Posterior cingulate gyrus (tissue), 11 donors: ENCODE data around the gene NIT2.

Experiments used
- DNase-seq, 10 donors: peaks; one replicate each; pipeline versions ENCODE4 v3.0.0 to v3.0.0-alpha.2; 2020 to 2021; ENCODE audit warnings: mixed read lengths in 3 of 10
- intact Hi-C: fragments of 100-400 bp; cut with DNase I; formaldehyde crosslinking; loops from one replicate; pipeline ENCODE4 v1.15.1; 2023

Gene NIT2

GRCh38 chr3:100386437-100387074 lies 52.0 kb downstream of the NIT2 start:
- intact Hi-C loops = no loop called here
- no peak for DNase-seq

GRCh38 chr3:100389025-100389424 lies 54.5 kb downstream of the NIT2 start:
- no peak for DNase-seq
- intact Hi-C loops = no loop called here

GRCh38 chr3:100395679-100396431 lies 61.3 kb downstream of the NIT2 start:
- no peak for DNase-seq
- intact Hi-C loops = no loop called here

- DNase-seq = no peak
- intact Hi-C loops = no loop called here
Measured at GRCh38 chr3:100396967-100397366, 62.4 kb downstream of the NIT2 start.

GRCh38 chr3:100399341-100400071 lies 64.9 kb downstream of the NIT2 start:
- DNase-seq = no peak
- intact Hi-C loops = loop anchor here (2.0 to 5.0 kb wide), 3 partner anchors 93 to 1173 kb away; partner anchors contain the start of genes PCNP, TBC1D23 and TMEM45A

- intact Hi-C loops = loop anchor here (2.0 to 5.0 kb wide), 3 partner anchors 92 to 1172 kb away; partner anchors contain the start of genes PCNP, TBC1D23 and TMEM45A
- peak in 4 of 10 donors; percentile 8 to 87 (median 40) for DNase-seq
Measured at GRCh38 chr3:100400419-100400779, 65.8 kb downstream of the NIT2 start.

GRCh38 chr3:100400780-100401673 lies 66.5 kb downstream of the NIT2 start, which contains the start of the genes LNP1 and TOMM70:
Gene LNP1 (plus strand): TSS chr3:100401539. CDS start chr3:100429730, 28,191 bp downstream.
Gene TOMM70 (minus strand): TSS chr3:100401089. CDS start chr3:100400949, 140 bp downstream.
- intact Hi-C loops = loop anchor here (2.0 to 5.0 kb wide), 3 partner anchors 92 to 1171 kb away; partner anchors contain the start of genes PCNP, TBC1D23 and TMEM45A
- peak; percentile 94 to 99 (median 97) for DNase-seq

GRCh38 chr3:100401674-100402041 lies 67.1 kb downstream of the NIT2 start:
- intact Hi-C loops = loop anchor here (2.0 to 5.0 kb wide), 3 partner anchors 91 to 1171 kb away; partner anchors contain the start of genes PCNP, TBC1D23 and TMEM45A
- DNase-seq = peak; percentile 19 to 89 (median 38)

- intact Hi-C loops = loop anchor here (5.0 kb wide), 2 partner anchors 140 to 1170 kb away; partner anchors contain the start of genes PCNP and TBC1D23
- no peak for DNase-seq
Measured at GRCh38 chr3:100402256-100402655, 67.7 kb downstream of the NIT2 start.

- intact Hi-C loops = loop anchor here (5.0 kb wide), 2 partner anchors 141 to 1169 kb away; partner anchors contain the start of genes PCNP and TBC1D23
- DNase-seq = no peak
Measured at GRCh38 chr3:100402891-100403290, 68.3 kb downstream of the NIT2 start.

- intact Hi-C loops = loop anchor here (5.0 kb wide), 2 partner anchors 141 to 1169 kb away; partner anchors contain the start of genes PCNP and TBC1D23
- no peak for DNase-seq
Measured at GRCh38 chr3:100403362-100404249, 69.0 kb downstream of the NIT2 start.

GRCh38 chr3:100404250-100404548 lies 69.6 kb downstream of the NIT2 start:
- intact Hi-C loops = loop anchor here (5.0 kb wide), 2 partner anchors 142 to 1168 kb away; partner anchors contain the start of genes PCNP and TBC1D23
- DNase-seq = no peak

- no peak for DNase-seq
- intact Hi-C loops = no loop called here
Measured at GRCh38 chr3:100407164-100407563, 72.6 kb downstream of the NIT2 start.

- intact Hi-C loops = no loop called here
- DNase-seq = no peak
Measured at GRCh38 chr3:100407977-100408532, 73.5 kb downstream of the NIT2 start.
